B cell (primary cell): Measurements from ENCODE around the gene MIPEP. TPM values are rescaled to one million over a fixed set of nuclear protein-coding genes. Genes with fewer than 3 reads are reported as not detected.

Experiments
- ATAC-seq: fragments of 200-7000 bp; cut with Tn5 transposase; one replicate; pipeline ENCODE4 v1.10.0; 2021; ENCODE audit warnings: low read depth, mild to moderate bottlenecking, moderate number of reproducible peaks, moderate library complexity
- CTCF ChIA-PET: fragments of 350-600 bp; sonication (Branson Sonifier 250); formaldehyde crosslinking; loops from one replicate; lab custom pipeline; 2021; ENCODE audit warnings: antibody characterized with exemption, inconsistent platforms; lab: Charles Lee
- POLR2A ChIA-PET: fragments of 350-600 bp; sonication (Branson Sonifier 250); formaldehyde crosslinking; loops from one replicate; lab custom pipeline; 2021; ENCODE audit warnings: antibody characterized with exemption; lab: Charles Lee
- DNase-seq: peaks from one replicate; pipeline ENCODE4 v3.0.0; 2013
- H2AFZ ChIP-seq: 2 replicates; pipeline ENCODE4 v1.6.1; 2012; ENCODE audit warnings: mild to moderate bottlenecking, low read depth, low read length; ENCODE audit not compliant: insufficient read depth, poor library complexity, severe bottlenecking
- H3K27ac ChIP-seq, 2 donors: 1 replicate in 1 of 2; 2 replicates in 1 of 2; pipeline ENCODE4 v1.5.1; 2012 to 2013; ENCODE audit warnings: low read length in 2 of 2, mild to moderate bottlenecking in 2 of 2, moderate library complexity in 1 of 2
- H3K27me3 ChIP-seq, 4 experiments: fragments of 200-600 bp in 1 of 4; sonication (generic) in 1 of 4; replicated peaks in 1 of 4; 1 replicate in 2 of 4; 2 replicates in 2 of 4; pipeline versions ENCODE4 v1.6.1 to v1.7.0; 2013 to 2016; ENCODE audit warnings: low read length in 3 of 4, mild to moderate bottlenecking in 2 of 4, mixed read lengths in 1 of 4, moderate library complexity in 1 of 4; ENCODE audit not compliant: insufficient read depth in 4 of 4, control insufficient read depth in 3 of 4; ENCODE audit errors: control extremely low read depth in 1 of 4
- H3K36me3 ChIP-seq, 2 experiments: replicated peaks in 1 of 2; 1 replicate in 1 of 2; 2 replicates in 1 of 2; pipeline versions ENCODE4 v1.6.1 to v1.7.1; 2013; ENCODE audit warnings: low read length in 1 of 2; ENCODE audit not compliant: insufficient read depth in 2 of 2, control insufficient read depth in 1 of 2; ENCODE audit errors: control extremely low read depth in 1 of 2, extremely low read depth in 1 of 2
- H3K4me1 ChIP-seq, 2 donors: fragments of 200-600 bp in 1 of 2; sonication (generic) in 1 of 2; 1 replicate in 1 of 2; 2 replicates in 1 of 2; pipeline versions ENCODE4 v1.5.1 to v1.6.1; 2013 to 2017; ENCODE audit warnings: low read length in 2 of 2; ENCODE audit not compliant: control insufficient read depth in 2 of 2, insufficient read depth in 2 of 2
- H3K4me2 ChIP-seq: replicated peaks from 2 replicates; pipeline ENCODE3; 2012; ENCODE audit warnings: mild to moderate bottlenecking, low read depth, low read length; ENCODE audit not compliant: poor library complexity, severe bottlenecking
- H3K4me3 ChIP-seq, 5 experiments: fragments of 200-600 bp in 1 of 5; sonication (generic) in 1 of 5; 1 replicate in 3 of 5; 2 replicates in 2 of 5; pipeline versions ENCODE4 v1.5.1 to v1.7.0; 2011 to 2016; ENCODE audit warnings: low read length in 4 of 5, mild to moderate bottlenecking in 4 of 5, low read depth in 2 of 5, control low read depth in 1 of 5, moderate library complexity in 1 of 5; ENCODE audit not compliant: insufficient read depth in 1 of 5; ENCODE audit errors: control extremely low read depth in 1 of 5, extremely low read depth in 1 of 5
- H3K79me2 ChIP-seq: fragments of 200-600 bp; sonication (generic); one replicate; pipeline ENCODE4 v1.6.0; 2016; ENCODE audit warnings: low read length; ENCODE audit not compliant: control insufficient read depth, insufficient read depth
- H3K9ac ChIP-seq: fragments of 200-600 bp; sonication (generic); 2 replicates; pipeline ENCODE4 v1.6.1; 2017; ENCODE audit warnings: mild to moderate bottlenecking, low read length, moderate library complexity
- H3K9me3 ChIP-seq, 3 donors: one replicate each; pipeline versions ENCODE4 v1.6.1 to v1.7.1; 2013; ENCODE audit warnings: low read length in 2 of 3; ENCODE audit not compliant: control insufficient read depth in 2 of 3, insufficient read depth in 1 of 3; ENCODE audit errors: control extremely low read depth in 1 of 3
- H4K20me1 ChIP-seq: 2 replicates; pipeline ENCODE4 v1.6.0; 2012; ENCODE audit warnings: mild to moderate bottlenecking, low read length; ENCODE audit not compliant: insufficient read depth, control insufficient read depth, poor library complexity, severe bottlenecking
- H3K27ac Mint-ChIP-seq: one replicate; pipeline ENCODE4 v1.8.0; 2021; ENCODE audit warnings: mixed read lengths
- H3K27me3 Mint-ChIP-seq: one replicate; pipeline ENCODE4 v1.8.0; 2021; ENCODE audit warnings: mixed read lengths
- H3K4me1 Mint-ChIP-seq: one replicate; pipeline ENCODE4 v1.8.0; 2021; ENCODE audit warnings: mixed read lengths
- H3K4me3 Mint-ChIP-seq: one replicate; pipeline ENCODE4 v1.8.0; 2021; ENCODE audit warnings: mixed read lengths
- H3K9me3 Mint-ChIP-seq: one replicate; pipeline ENCODE4 v1.8.0; 2022; ENCODE audit warnings: mixed read lengths; ENCODE audit not compliant: insufficient read depth
- EZH2 ChIP-seq: IDR thresholded peaks from 2 replicates; pipeline ENCODE4 v1.6.1; 2012; ENCODE audit warnings: borderline replicate concordance, low read depth, mild to moderate bottlenecking, moderate library complexity, low read length; ENCODE audit not compliant: insufficient read depth, poor library complexity, severe bottlenecking
- WGBS: methylation state at CpG from one replicate; pipeline ENCODE4 v1.1.5; 2013; ENCODE audit warnings: missing lambda C conversion rate; ENCODE audit not compliant: insufficient coverage; 5-methylcytosine and 5-hydroxymethylcytosine counted together
- intact Hi-C: fragments of 100-400 bp; cut with micrococcal nuclease; formaldehyde crosslinking; loops from one replicate; pipeline ENCODE4 v1.10.0; 2022
- polyA plus RNA-seq: library from polyadenylated mRNA; depleted of rRNA; stranded (reverse); fragments of >200 nt; gene quantifications from 2 replicates; pipeline ENCODE4 v1.2.3, GENCODE V29; 2012
- total RNA-seq, 2 donors: library from RNA; stranded (reverse); fragments of 120-200 nt in 1 of 2; gene quantifications; 1 replicate in 1 of 2; 2 replicates in 1 of 2; pipeline versions ENCODE4 v1.2.3 to v1.2.4, GENCODE V29; 2013 to 2022
- TF ChIP-seq, protein P1 (sequence below): fragments of 200-600 bp; IDR thresholded peaks from one replicate; pipeline ENCODE4 v1.8.0; 2022; ENCODE audit warnings: antibody characterized with exemption, mild to moderate bottlenecking

Gene MIPEP
- total and polyA plus RNA-seq, 2 donors (not counting 1 experiment from before 2014, with no cell fraction given), result 6.2 to 16.9 TPM

DNA sequence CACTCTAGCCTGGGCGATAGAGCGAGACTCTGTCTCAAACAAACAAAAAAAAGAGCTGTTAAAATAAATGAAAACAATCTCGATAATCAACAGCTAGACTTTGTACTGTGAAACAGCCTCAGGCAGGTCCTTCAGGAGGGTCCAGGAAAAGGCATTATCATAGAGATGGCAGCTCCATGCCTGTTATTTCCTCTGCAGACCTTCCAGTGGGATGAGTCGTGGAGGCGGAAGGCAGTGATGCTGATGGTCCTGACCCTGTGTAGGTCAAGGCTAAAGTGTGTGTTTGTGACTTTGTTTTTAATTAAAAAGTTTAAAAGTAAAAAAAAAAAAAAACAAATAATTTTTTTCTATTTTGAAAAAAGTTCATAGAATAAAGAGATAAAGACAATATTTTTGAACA is 201.6 kb downstream of the MIPEP start:
- Histone ChIP-seq H3K4me2 (no peak overlapping the region), H2AFZ (no peak overlapping the region), H4K20me1 (no peaks in the 10 kb centered on the region), H3K4me3 (no peak overlapping the region), H3K27ac (no peak overlapping the region), H3K9ac (no peak overlapping the region), H3K9me3 (peaks cover 3 to 22% (median 5%) of the 10 kb centered on the region in 3 donors), H3K27me3 (no peaks in the 10 kb centered on the region), H3K79me2 (no peaks in the 10 kb centered on the region), H3K4me1 (no peaks in the 10 kb centered on the region), H3K36me3 (no peaks in the 10 kb centered on the region)
- Mint-ChIP-seq H3K27ac (no peak overlapping the region), H3K4me3 (no peak overlapping the region), H3K4me1 (no peaks in the 10 kb centered on the region), H3K27me3 (peaks cover 6% of the 10 kb centered on the region), H3K9me3 (no peaks in the 10 kb centered on the region)
- no peak for TF ChIP-seq EZH2
- TF ChIP-seq, protein P1, sequence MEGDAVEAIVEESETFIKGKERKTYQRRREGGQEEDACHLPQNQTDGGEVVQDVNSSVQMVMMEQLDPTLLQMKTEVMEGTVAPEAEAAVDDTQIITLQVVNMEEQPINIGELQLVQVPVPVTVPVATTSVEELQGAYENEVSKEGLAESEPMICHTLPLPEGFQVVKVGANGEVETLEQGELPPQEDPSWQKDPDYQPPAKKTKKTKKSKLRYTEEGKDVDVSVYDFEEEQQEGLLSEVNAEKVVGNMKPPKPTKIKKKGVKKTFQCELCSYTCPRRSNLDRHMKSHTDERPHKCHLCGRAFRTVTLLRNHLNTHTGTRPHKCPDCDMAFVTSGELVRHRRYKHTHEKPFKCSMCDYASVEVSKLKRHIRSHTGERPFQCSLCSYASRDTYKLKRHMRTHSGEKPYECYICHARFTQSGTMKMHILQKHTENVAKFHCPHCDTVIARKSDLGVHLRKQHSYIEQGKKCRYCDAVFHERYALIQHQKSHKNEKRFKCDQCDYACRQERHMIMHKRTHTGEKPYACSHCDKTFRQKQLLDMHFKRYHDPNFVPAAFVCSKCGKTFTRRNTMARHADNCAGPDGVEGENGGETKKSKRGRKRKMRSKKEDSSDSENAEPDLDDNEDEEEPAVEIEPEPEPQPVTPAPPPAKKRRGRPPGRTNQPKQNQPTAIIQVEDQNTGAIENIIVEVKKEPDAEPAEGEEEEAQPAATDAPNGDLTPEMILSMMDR, result no peak
- intact Hi-C loops, result no loop called here
- WGBS, result 100% methylated on average over 1 of the region's 5 CpGs
- ATAC-seq (no peak), DNase-seq (no peak)
- ChIA-PET POLR2A (no interaction called here), CTCF (no interaction called here)

GRCh38 chr13:23686948-23687347 is 202.3 kb downstream of the MIPEP start:
- Mint-ChIP-seq H3K27ac (no peak overlapping the region), H3K27me3 (peaks cover 6% of the 10 kb centered on the region), H3K4me3 (no peak overlapping the region), H3K4me1 (no peaks in the 10 kb centered on the region), H3K9me3 (no peaks in the 10 kb centered on the region)
- Histone ChIP-seq H3K4me2 (no peak overlapping the region), H2AFZ (no peak overlapping the region), H3K4me3 (no peak overlapping the region), H3K27ac (no peak overlapping the region), H3K27me3 (peaks cover 0 to 4% (median 2%) of the 10 kb centered on the region in 4 experiments), H3K36me3 (no peaks in the 10 kb centered on the region), H3K9me3 (peaks cover 3 to 22% (median 5%) of the 10 kb centered on the region in 3 donors), H3K79me2 (no peaks in the 10 kb centered on the region), H3K9ac (no peak overlapping the region), H4K20me1 (no peaks in the 10 kb centered on the region), H3K4me1 (no peaks in the 10 kb centered on the region)
- ATAC-seq (no peak), DNase-seq (no peak)
- ChIA-PET CTCF (no interaction called here), POLR2A (no interaction called here)
- no CpG with 5 or more reads among the region's 3 CpGs for WGBS
- intact Hi-C loops, result no loop called here
- TF ChIP-seq EZH2, result no peak
- TF ChIP-seq, protein P1, result no peak
